BLaER1 (cell line): Measurements from ENCODE around the gene RAB44.
A peak's percentile ranks its signal among the peaks of the same experiment; 100 is the strongest.
"Not testable (repeated sequence)": the region's sequence is repeated elsewhere in the genome, so short reads cannot be mapped to it uniquely, and the experiment has no call there.

Experiments used
- H3K27ac ChIP-seq: shearing (Covaris generic); formaldehyde crosslinking; 2 replicates; pipeline ENCODE4 v1.8.1; 2022
- H3K27me3 ChIP-seq: shearing (Covaris generic); formaldehyde crosslinking; 2 replicates; pipeline ENCODE4 v1.8.1; 2022
- H3K36me3 ChIP-seq: shearing (Covaris generic); formaldehyde crosslinking; 2 replicates; pipeline ENCODE4 v1.8.1; 2022
- H3K4me1 ChIP-seq: shearing (Covaris generic); formaldehyde crosslinking; 2 replicates; pipeline ENCODE4 v1.8.1; 2022
- H3K4me2 ChIP-seq: shearing (Covaris generic); formaldehyde crosslinking; 2 replicates; pipeline ENCODE4 v1.8.1; 2022
- H3K4me3 ChIP-seq: shearing (Covaris generic); formaldehyde crosslinking; 2 replicates; pipeline ENCODE4 v1.8.1; 2022
- H3K9ac ChIP-seq: shearing (Covaris generic); formaldehyde crosslinking; 2 replicates; pipeline ENCODE4 v1.8.1; 2022
- H3K9me3 ChIP-seq: shearing (Covaris generic); formaldehyde crosslinking; 2 replicates; pipeline ENCODE4 v1.8.1; 2022
- H4K20me1 ChIP-seq: shearing (Covaris generic); formaldehyde crosslinking; 2 replicates; pipeline ENCODE4 v1.8.1; 2022
- Cebpa-rat ChIP-seq: shearing (Covaris generic); IDR thresholded peaks from 2 replicates; pipeline ENCODE4 v1.8.1; 2022

Gene RAB44

GRCh38 chr6:36695414-36695813, 2.2 kb upstream of the RAB44 start:
- no peaks in the 10 kb centered on the region for H3K27me3 ChIP-seq
- TF ChIP-seq Cebpa-rat: no peak
- H3K4me3 ChIP-seq: no peak overlapping the region
- no peak overlapping the region for H3K9ac ChIP-seq
- peak overlapping the region; percentile 41 for H3K4me2 ChIP-seq
- H3K4me1 ChIP-seq: peaks cover 37% of the 10 kb centered on the region
- H3K9me3 ChIP-seq: peaks cover 7% of the 10 kb centered on the region; the same call in 1 of the 2 replicates
- H3K27ac ChIP-seq: no peak overlapping the region
- peaks cover 2% of the 10 kb centered on the region; the same call in 1 of the 2 replicates for H4K20me1 ChIP-seq
- no peaks in the 10 kb centered on the region for H3K36me3 ChIP-seq

DNA sequence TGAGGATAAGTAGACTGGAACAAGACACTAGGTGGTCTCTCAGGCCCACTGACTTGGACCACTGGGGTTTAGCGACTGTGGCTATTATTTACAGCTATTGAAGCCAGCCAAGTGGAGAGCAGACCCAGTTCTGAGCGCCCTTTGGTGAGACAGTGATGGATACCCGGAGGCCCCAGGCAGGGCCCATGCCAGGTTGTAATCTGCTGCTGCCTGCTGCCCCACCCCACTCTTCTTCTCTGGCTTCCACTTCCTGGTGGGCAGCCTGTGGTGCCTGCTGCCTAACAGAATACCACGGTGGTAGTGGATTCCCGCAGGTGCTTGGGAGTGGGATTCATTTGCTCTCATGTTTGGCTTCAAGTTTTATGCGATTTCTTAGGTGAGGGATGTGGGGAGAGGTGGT, 570 bp downstream of the RAB44 start:
- Histone ChIP-seq H3K27me3 (no peaks in the 10 kb centered on the region), H4K20me1 (no peaks in the 10 kb centered on the region), H3K4me1 (peaks cover 13% of the 10 kb centered on the region), H3K9ac (no peak overlapping the region), H3K4me3 (no peak overlapping the region), H3K9me3 (peaks cover 7% of the 10 kb centered on the region; the same call in 1 of the 2 replicates), H3K36me3 (no peaks in the 10 kb centered on the region), H3K27ac (no peak overlapping the region), H3K4me2 (no peak overlapping the region)
- no peak for TF ChIP-seq Cebpa-rat

DNA sequence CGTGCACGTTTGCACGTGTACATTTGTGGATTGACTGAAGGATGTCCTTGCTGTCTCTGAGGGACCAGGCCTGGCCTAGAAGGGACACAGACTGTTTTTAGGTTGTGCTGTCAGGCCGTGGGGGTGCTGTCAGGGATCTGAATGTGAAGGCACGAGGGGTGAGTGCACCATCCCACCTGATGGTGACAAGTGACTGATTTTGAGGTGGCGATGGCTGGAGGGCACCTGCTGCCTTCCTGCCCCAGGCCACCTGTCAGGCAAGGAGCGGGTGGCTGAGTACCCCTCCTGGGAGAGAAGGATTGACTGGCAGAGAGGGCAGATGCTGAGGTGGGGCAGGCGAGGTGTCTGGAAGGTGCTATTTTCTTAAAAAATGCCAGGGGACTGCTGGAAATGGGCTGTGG, 1.2 kb downstream of the RAB44 start:
- Histone ChIP-seq H4K20me1 (no peaks in the 10 kb centered on the region), H3K27ac (no peak overlapping the region), H3K4me2 (no peak overlapping the region), H3K4me3 (no peak overlapping the region), H3K36me3 (no peaks in the 10 kb centered on the region), H3K9me3 (peaks cover 7% of the 10 kb centered on the region; the same call in 1 of the 2 replicates), H3K27me3 (no peaks in the 10 kb centered on the region), H3K4me1 (peaks cover 12% of the 10 kb centered on the region), H3K9ac (no peak overlapping the region)
- no peak for TF ChIP-seq Cebpa-rat

GRCh38 chr6:36699348-36699747, 1.7 kb downstream of the RAB44 start:
- no peak for TF ChIP-seq Cebpa-rat
- Histone ChIP-seq H3K27me3 (no peaks in the 10 kb centered on the region), H3K4me1 (peaks cover 12% of the 10 kb centered on the region), H3K36me3 (no peaks in the 10 kb centered on the region), H3K4me3 (no peak overlapping the region), H3K9ac (no peak overlapping the region), H4K20me1 (no peaks in the 10 kb centered on the region), H3K9me3 (peaks cover 10% of the 10 kb centered on the region; the same call in 1 of the 2 replicates), H3K27ac (no peak overlapping the region), H3K4me2 (no peak overlapping the region)

- Histone ChIP-seq H3K27me3 (no peaks in the 10 kb centered on the region), H3K4me1 (peaks cover 3% of the 10 kb centered on the region), H3K36me3 (no peaks in the 10 kb centered on the region), H4K20me1 (no peaks in the 10 kb centered on the region), H3K4me3 (no peak overlapping the region), H3K9me3 (peaks cover 10% of the 10 kb centered on the region; the same call in 1 of the 2 replicates), H3K9ac (no peak overlapping the region), H3K4me2 (no peak overlapping the region), H3K27ac (no peak overlapping the region)
- no peak for TF ChIP-seq Cebpa-rat
These were observed 2.6 kb downstream of the RAB44 start for GRCh38 chr6:36700071-36700812.

GRCh38 chr6:36700831-36701230, 3.2 kb downstream of the RAB44 start:
- Histone ChIP-seq H3K4me1 (no peaks in the 10 kb centered on the region), H3K27me3 (no peaks in the 10 kb centered on the region), H3K4me2 (no peak overlapping the region), H3K27ac (no peak overlapping the region), H3K9ac (no peak overlapping the region), H4K20me1 (no peaks in the 10 kb centered on the region), H3K36me3 (no peaks in the 10 kb centered on the region), H3K9me3 (peaks cover 10% of the 10 kb centered on the region; the same call in 1 of the 2 replicates), H3K4me3 (no peak overlapping the region)
- TF ChIP-seq Cebpa-rat: no peak

DNA sequence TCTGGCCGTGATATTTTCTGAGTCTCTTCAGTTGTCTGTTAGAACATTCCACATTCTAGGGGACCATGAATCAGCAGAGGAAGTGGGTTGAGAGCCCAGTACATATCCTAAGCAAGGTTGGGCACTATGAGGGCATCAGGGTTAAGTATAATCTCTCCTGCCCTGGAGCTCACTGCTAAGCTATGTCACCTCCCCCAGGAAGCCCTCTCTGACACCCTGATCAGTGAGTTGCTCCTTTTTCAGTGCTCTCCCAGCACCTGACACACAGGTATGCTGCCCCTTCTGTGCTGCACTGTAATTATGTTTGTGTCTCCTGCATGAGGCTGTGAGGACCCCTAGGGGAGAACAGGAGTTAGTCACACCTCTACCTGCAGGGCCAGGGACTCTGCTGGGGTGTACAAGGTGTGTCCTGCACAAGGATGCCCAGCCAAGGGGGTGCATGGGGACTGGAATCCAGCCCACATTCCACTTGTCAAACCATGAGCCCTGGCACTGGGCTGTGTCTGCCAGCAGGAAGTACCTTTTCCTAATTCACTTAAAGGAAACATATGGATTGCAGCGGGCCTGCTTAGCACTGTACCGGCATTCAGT, 3.9 kb downstream of the RAB44 start:
- no peaks in the 10 kb centered on the region for H4K20me1 ChIP-seq
- no peak overlapping the region for H3K4me2 ChIP-seq

GRCh38 chr6:36702656-36703055, 5.0 kb downstream of the RAB44 start:
- Histone ChIP-seq H3K36me3 (no peaks in the 10 kb centered on the region), H3K9ac (no peak overlapping the region), H3K9me3 (peaks cover 4% of the 10 kb centered on the region; the same call in 1 of the 2 replicates), H4K20me1 (no peaks in the 10 kb centered on the region), H3K4me1 (no peaks in the 10 kb centered on the region), H3K4me3 (no peak overlapping the region), H3K27ac (no peak overlapping the region), H3K4me2 (no peak overlapping the region), H3K27me3 (no peaks in the 10 kb centered on the region)
- TF ChIP-seq Cebpa-rat: no peak

More for the DNA sequence above, 3.9 kb downstream of the RAB44 start:
- Histone ChIP-seq H3K27me3 (no peaks in the 10 kb centered on the region), H3K9me3 (peaks cover 10% of the 10 kb centered on the region; the same call in 1 of the 2 replicates), H3K4me1 (no peaks in the 10 kb centered on the region), H3K9ac (no peak overlapping the region), H3K4me3 (no peak overlapping the region), H3K27ac (no peak overlapping the region), H3K36me3 (no peaks in the 10 kb centered on the region)
- TF ChIP-seq Cebpa-rat: no peak

GRCh38 chr6:36703081-36703606, 5.5 kb downstream of the RAB44 start:
- Histone ChIP-seq H3K9me3 (0 out of 2 replicates have a peak, but pooled peaks cover 3% of the 10 kb centered on the region), H3K9ac (no peak overlapping the region), H4K20me1 (no peaks in the 10 kb centered on the region), H3K27ac (no peak overlapping the region), H3K36me3 (no peaks in the 10 kb centered on the region), H3K4me2 (no peak overlapping the region), H3K4me3 (no peak overlapping the region), H3K4me1 (no peaks in the 10 kb centered on the region), H3K27me3 (no peaks in the 10 kb centered on the region)
- no peak for TF ChIP-seq Cebpa-rat

GRCh38 chr6:36703982-36704381, 6.4 kb downstream of the RAB44 start:
- H3K9me3 ChIP-seq: 0 out of 2 replicates have a peak, but pooled peaks cover 3% of the 10 kb centered on the region
- H3K4me3 ChIP-seq: no peak overlapping the region
- no peak overlapping the region for H3K4me2 ChIP-seq
- no peaks in the 10 kb centered on the region for H3K36me3 ChIP-seq
- H3K27me3 ChIP-seq: no peaks in the 10 kb centered on the region
- no peaks in the 10 kb centered on the region for H3K4me1 ChIP-seq
- H4K20me1 ChIP-seq: no peaks in the 10 kb centered on the region
- H3K27ac ChIP-seq: no peak overlapping the region
- H3K9ac ChIP-seq: no peak overlapping the region
- TF ChIP-seq Cebpa-rat: no peak

GRCh38 chr6:36704961-36705577, 7.4 kb downstream of the RAB44 start:
- not testable (repeated sequence) for H3K9me3 ChIP-seq, H4K20me1 ChIP-seq, H3K27me3 ChIP-seq, H3K9ac ChIP-seq, H3K36me3 ChIP-seq, H3K4me2 ChIP-seq, H3K4me3 ChIP-seq, H3K27ac ChIP-seq, H3K4me1 ChIP-seq
